GM12892 (cell line): Measurements from ENCODE around the gene SOX15.
"Not testable (repeated sequence)": the region's sequence is repeated elsewhere in the genome, so short reads cannot be mapped to it uniquely, and the experiment has no call there.

Experiments used
- POLR2A ChIP-seq: IDR thresholded peaks from 2 replicates; pipeline ENCODE4 v1.6.1; 2011; ENCODE audit warnings: low read depth, low read length, control low read depth
- POLR2AphosphoS5 ChIP-seq: IDR thresholded peaks from 2 replicates; pipeline ENCODE4 v1.6.1; 2011; ENCODE audit warnings: low read depth, low read length, control low read depth

DNA sequence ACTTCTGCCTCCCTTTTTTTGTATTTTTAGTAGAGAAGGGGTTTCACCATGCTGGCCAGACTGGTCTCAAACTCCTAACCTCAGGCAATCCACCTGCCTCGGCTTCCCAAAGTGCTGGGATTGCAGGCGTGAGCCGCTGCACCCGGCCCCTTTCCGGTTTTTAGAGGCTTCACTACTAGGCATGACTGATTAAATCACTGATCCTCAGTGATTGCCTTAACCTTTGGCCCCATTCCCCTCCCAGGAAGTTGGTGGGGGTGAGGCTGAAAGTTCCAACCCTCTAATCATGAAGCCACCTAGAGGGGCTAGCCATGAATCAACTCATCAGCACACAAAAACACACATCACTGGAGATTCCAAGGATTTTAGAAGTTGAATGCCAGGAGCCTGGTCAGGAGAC is 7.7 kb upstream of the SOX15 start:
- not testable (repeated sequence) for TF ChIP-seq POLR2A, POLR2AphosphoS5
